NOMO-1 treated with dmso at 0.1 percent for 144 hours (cell line): ENCODE data around the gene HEXIM2.

Experiments used
- DNase-seq: peaks from one replicate; lab custom pipeline; 2025; ENCODE audit not compliant: unreplicated experiment; lab: John Stamatoyannopoulos, UW

The HEXIM2 gene

GRCh38 chr17:45168991-45169752, 7.5 kb downstream of the HEXIM2 start:
- DNase-seq: no peak

- no peak for DNase-seq
Measured at GRCh38 chr17:45170280-45170930, 8.7 kb downstream of the HEXIM2 start.

- no peak for DNase-seq
Measured at GRCh38 chr17:45170931-45171337, 9.3 kb downstream of the HEXIM2 start.

GRCh38 chr17:45171338-45172231, 9.9 kb downstream of the HEXIM2 start:
- DNase-seq: no peak

- DNase-seq: no peak
Measured at GRCh38 chr17:45172232-45172540, 10.5 kb downstream of the HEXIM2 start.

- no peak for DNase-seq
Measured at GRCh38 chr17:45172541-45173286, 11.0 kb downstream of the HEXIM2 start.

- no peak for DNase-seq
Measured at GRCh38 chr17:45175759-45176115, 14.1 kb downstream of the HEXIM2 start.

- no peak for DNase-seq
Measured at GRCh38 chr17:45177563-45177962, 15.9 kb downstream of the HEXIM2 start.

- DNase-seq: no peak
Measured at GRCh38 chr17:45184144-45184543, 22.5 kb downstream of the HEXIM2 start.

- DNase-seq: no peak
Measured at GRCh38 chr17:45186801-45187354, 25.2 kb downstream of the HEXIM2 start.

GRCh38 chr17:45189009-45189408, 27.3 kb downstream of the HEXIM2 start:
- DNase-seq: no peak

- no peak for DNase-seq
Measured at GRCh38 chr17:45190503-45191255, 29.0 kb downstream of the HEXIM2 start.

- DNase-seq: no peak
Measured at GRCh38 chr17:45195424-45195823, 33.7 kb downstream of the HEXIM2 start.

- DNase-seq: no peak
Measured at GRCh38 chr17:45197108-45197507, 35.4 kb downstream of the HEXIM2 start.

GRCh38 chr17:45197555-45198334, 36.1 kb downstream of the HEXIM2 start:
- peak; percentile 88 for DNase-seq

- peak; percentile 74 for DNase-seq
Measured at GRCh38 chr17:45200701-45201100, 39.0 kb downstream of the HEXIM2 start.

- DNase-seq: no peak
Measured at GRCh38 chr17:45201457-45201856, 39.8 kb downstream of the HEXIM2 start.

GRCh38 chr17:45201880-45202279, 40.2 kb downstream of the HEXIM2 start:
- peak; percentile 74 for DNase-seq

- peak; percentile 48 for DNase-seq
Measured at GRCh38 chr17:45218895-45219661, 57.4 kb downstream of the HEXIM2 start.
